ENCODE measurements around the gene RXFP3. TPM values are rescaled to one million over a fixed set of nuclear protein-coding genes. Genes with fewer than 3 reads are reported as not detected.
A peak's percentile ranks its signal among the peaks of the same experiment; 100 is the strongest.

RXFP3 gene
- total RNA-seq, 4 donors from 2014 or later: not detected

GRCh38 chr5:33931136-33931535 is 5.0 kb upstream of the RXFP3 start:
- H3K27me3 ChIP-seq: peaks cover 7% of the 10 kb centered on the region
- no peak overlapping the region for H3K27ac ChIP-seq
- WGBS, 2 donors (ENCODE audit: low coverage in 1 of 2): 72% methylated on average over 5 of the region's 5 CpGs
- H3K9me3 ChIP-seq: no peaks in the 10 kb centered on the region
- no peaks in the 10 kb centered on the region for H3K36me3 ChIP-seq
- TF ChIP-seq POLR2AphosphoS5 (IDR thresholded peaks at IDR 0.05) (no peak), POLR2A (IDR thresholded peaks at IDR 0.05) (no peak), EP300 (IDR thresholded peaks at IDR 0.05) (no peak), CTCF (IDR thresholded peaks at IDR 0.05) (no peak)
- H3K4me3 ChIP-seq: no peak overlapping the region
- no peak for ATAC-seq
- H3K4me1 ChIP-seq: peaks cover 0 to 7% (median 4%) of the 10 kb centered on the region in 3 donors

GRCh38 chr5:33933723-33934169 is 2.4 kb upstream of the RXFP3 start:
- ATAC-seq: no peak

GRCh38 chr5:33934176-33934575 is 2.0 kb upstream of the RXFP3 start:
- no peaks in the 10 kb centered on the region for H3K9me3 ChIP-seq
- H3K27ac ChIP-seq: no peak overlapping the region
- H3K4me1 ChIP-seq: peaks cover 0 to 28% (median 10%) of the 10 kb centered on the region in 3 donors
- no peak overlapping the region for H3K4me3 ChIP-seq
- peaks cover 37% of the 10 kb centered on the region for H3K27me3 ChIP-seq
- 76 to 88% methylated on average over 1 of the region's 1 CpG for WGBS, 2 donors (ENCODE audit: low coverage in 1 of 2)
- TF ChIP-seq EP300 (IDR thresholded peaks at IDR 0.05) (no peak), CTCF (IDR thresholded peaks at IDR 0.05) (no peak), POLR2A (IDR thresholded peaks at IDR 0.05) (no peak), POLR2AphosphoS5 (IDR thresholded peaks at IDR 0.05) (no peak)
- no peaks in the 10 kb centered on the region for H3K36me3 ChIP-seq
- ATAC-seq: no peak

More at GRCh38 chr5:33933723-33934169, 2.4 kb upstream of the RXFP3 start:
- Histone ChIP-seq H3K4me1 (peaks cover 0 to 28% (median 10%) of the 10 kb centered on the region in 3 donors), H3K9me3 (no peaks in the 10 kb centered on the region), H3K4me3 (no peak overlapping the region), H3K27me3 (peaks cover 33% of the 10 kb centered on the region), H3K27ac (no peak overlapping the region), H3K36me3 (no peaks in the 10 kb centered on the region)
- 85 to 88% methylated on average over 2 to 3 of the region's 3 CpGs for WGBS, 2 donors (ENCODE audit: low coverage in 1 of 2)
- TF ChIP-seq POLR2AphosphoS5 (IDR thresholded peaks at IDR 0.05): no peak
- TF ChIP-seq CTCF (IDR thresholded peaks at IDR 0.05): no peak
- no peak for TF ChIP-seq EP300 (IDR thresholded peaks at IDR 0.05)
- no peak for TF ChIP-seq POLR2A (IDR thresholded peaks at IDR 0.05)

- WGBS, 2 donors (ENCODE audit: low coverage in 1 of 2): 9% methylated on average over 6 of the region's 30 CpGs; no CpG with 5 or more reads in 1 of the 2 donors
- Histone ChIP-seq H3K4me1 (peaks cover 0 to 28% (median 10%) of the 10 kb centered on the region in 3 donors), H3K27ac (no peak overlapping the region), H3K9me3 (no peaks in the 10 kb centered on the region), H3K4me3 (peak overlapping the region in 1 of 2 donors; percentile 38), H3K36me3 (no peaks in the 10 kb centered on the region), H3K27me3 (peaks cover 56% of the 10 kb centered on the region)
- peak; percentile 52 for ATAC-seq
- TF ChIP-seq EP300 (IDR thresholded peaks at IDR 0.05) (no peak), CTCF (IDR thresholded peaks at IDR 0.05) (peak in 3 of 4 experiments; percentile 45 to 59 (median 59)), POLR2AphosphoS5 (IDR thresholded peaks at IDR 0.05) (no peak), POLR2A (IDR thresholded peaks at IDR 0.05) (no peak)
Measured at GRCh38 chr5:33936004-33936380, 194 bp upstream of the RXFP3 start.

- H3K4me1 ChIP-seq: peaks cover 0 to 28% (median 10%) of the 10 kb centered on the region in 3 donors
- WGBS, 2 donors (ENCODE audit: low coverage in 1 of 2): 20% methylated on average over 1 of the region's 54 CpGs; no CpG with 5 or more reads in 1 of the 2 donors
- no peak for ATAC-seq
- no peaks in the 10 kb centered on the region for H3K36me3 ChIP-seq
- no peak for TF ChIP-seq POLR2A (IDR thresholded peaks at IDR 0.05)
- no peak for TF ChIP-seq EP300 (IDR thresholded peaks at IDR 0.05)
- no peak for TF ChIP-seq CTCF (IDR thresholded peaks at IDR 0.05)
- TF ChIP-seq POLR2AphosphoS5 (IDR thresholded peaks at IDR 0.05): no peak
- no peaks in the 10 kb centered on the region for H3K9me3 ChIP-seq
- peak overlapping the region in 1 of 2 donors; percentile 38 for H3K4me3 ChIP-seq
- no peak overlapping the region for H3K27ac ChIP-seq
- H3K27me3 ChIP-seq: peaks cover 67% of the 10 kb centered on the region
Measured at GRCh38 chr5:33937017-33937706, 976 bp downstream of the RXFP3 start.

All from gastroesophageal sphincter (tissue), 4 donors.